ENCODE data around the gene DMRTC2.

GRCh38 chr19:41808663-41809566, 35.9 kb upstream of the DMRTC2 start:
- TF ChIP-seq CTCF (conservative IDR thresholded peaks at IDR 0.05 in 1 of 2, IDR thresholded peaks at IDR 0.05 in 1 of 2; ENCODE audit: extremely low read depth in 1 of 2, insufficient read depth in 1 of 2, low read depth in 1 of 2, low read length in 2 of 2) (no peak), EZH2 (IDR thresholded peaks at IDR 0.05; ENCODE audit: borderline replicate concordance, low read length) (no peak)

Data from mammary epithelial cell (primary cell).